ENCODE data around the gene ITGAL.

Gene ITGAL

DNA sequence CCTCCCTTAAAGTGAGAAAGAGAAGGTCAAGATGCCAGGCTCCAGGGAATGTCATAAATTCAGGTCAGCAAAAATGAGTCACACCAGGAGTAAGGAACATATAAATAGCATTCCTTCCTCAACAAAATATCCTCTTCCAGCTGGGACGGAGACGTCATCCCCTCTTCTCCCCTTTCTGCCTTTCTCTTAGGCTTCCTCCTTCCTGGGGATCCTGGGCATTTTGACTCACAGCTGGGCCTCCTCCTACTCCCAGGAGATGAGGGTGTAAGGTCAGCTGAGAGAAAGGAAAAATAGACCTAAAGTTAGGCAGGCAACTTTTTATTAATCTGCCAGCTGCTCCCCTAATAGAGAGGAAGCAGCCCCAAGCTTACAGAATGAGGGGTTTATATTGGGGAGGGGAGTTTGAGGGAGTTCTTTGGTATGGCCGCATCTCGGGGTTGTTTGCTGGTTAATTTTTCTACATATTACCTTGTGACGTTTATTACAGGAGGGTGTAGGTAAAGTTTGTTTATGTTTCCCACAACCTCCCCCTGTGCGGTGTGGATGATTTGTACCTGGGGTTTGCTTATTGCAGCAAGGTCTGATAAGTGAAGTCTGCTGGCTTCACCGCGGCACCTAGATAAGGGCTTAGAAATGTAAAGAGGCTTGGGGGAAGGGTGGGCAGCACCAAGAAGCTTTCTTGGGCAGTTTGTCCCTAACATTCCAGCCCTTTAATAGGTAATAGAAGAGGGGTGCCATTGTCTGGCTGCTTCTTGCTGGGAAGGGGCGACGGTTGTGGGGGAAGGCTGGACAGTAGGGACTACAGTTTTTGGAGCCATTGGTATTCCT lies 69.2 kb downstream of the ITGAL start:
- peak; percentile 76 for DNase-seq (ENCODE audit: low read depth)

DNA sequence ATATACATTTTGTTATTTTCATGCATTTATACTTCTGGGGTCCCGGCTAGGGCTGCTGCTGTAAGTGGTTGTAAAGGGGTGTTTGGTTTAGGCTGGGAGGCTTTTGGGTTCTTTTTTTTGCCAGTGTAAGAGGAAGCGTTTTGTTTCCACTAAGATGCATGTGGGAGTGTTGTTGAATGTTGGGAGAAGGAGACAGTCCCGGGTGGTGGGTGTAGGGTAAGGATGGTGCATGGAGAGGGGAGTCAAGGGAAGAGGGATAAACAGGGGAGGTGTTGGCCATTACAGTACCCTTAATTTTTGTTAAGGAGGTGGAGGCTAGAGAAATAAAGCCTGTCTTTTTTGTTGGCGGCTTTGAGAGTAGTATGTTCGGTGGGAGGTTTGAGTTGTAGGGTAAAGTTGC lies 70.5 kb downstream of the ITGAL start:
- no peak for DNase-seq (ENCODE audit: low read depth)

DNA sequence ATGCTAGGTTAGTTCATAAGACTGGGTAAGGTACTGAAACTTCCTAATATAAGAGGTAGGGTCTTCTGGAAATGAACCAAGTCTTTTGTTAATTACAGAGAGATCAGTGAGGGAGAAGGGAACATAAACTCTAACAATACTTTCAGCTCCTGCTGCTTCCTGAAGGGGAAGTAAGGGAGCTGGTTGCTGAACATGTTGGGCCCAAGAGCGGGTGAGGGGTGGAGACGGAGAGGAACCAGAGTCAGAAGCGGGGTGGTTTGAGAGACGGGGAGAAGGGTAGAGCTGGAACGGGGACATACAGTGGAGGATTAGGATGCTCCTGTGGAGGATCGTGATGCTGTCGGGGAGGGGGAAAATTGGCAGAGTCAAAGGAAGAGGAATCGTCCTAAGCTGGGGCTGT lies 73.6 kb downstream of the ITGAL start:
- DNase-seq (ENCODE audit: low read depth) = no peak

DNA sequence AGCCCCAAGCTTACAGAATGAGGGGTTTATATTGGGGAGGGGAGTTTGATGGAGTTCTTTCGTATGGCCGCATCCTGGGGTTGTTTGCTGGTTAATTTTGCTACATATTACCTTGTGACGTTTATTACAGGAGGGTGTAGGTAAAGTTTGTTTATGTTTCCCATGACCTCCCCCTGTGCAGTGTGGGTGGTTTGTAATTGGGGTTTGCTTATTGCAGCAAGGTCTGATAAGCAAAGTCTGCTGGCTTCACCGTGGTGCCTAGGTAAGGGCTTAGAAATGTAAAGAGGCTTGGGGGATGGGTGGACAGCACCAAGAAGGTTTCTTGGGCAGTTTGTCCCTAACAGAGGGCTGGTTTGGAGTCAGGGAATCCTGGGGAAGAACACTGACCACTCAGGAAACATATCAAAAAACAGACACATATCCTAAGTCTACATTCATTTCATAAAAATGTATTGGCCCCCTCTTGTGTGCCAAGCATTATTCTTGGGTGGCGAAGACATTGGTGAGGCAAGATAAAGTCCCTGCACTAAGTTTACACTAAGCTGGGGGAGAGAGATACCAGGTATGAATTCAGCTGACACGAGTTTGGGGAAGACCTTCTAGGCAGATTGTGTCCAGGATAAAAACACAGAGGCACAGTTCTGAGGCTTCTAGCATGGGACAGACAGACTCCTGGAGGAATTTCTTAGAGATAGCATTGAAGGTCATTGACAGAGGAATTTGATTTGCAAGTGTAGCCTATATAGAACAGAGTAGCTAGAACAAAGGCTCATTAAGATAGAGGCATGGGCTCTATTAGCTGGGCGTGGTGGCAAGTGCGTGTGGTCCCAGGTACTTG lies 76.1 kb downstream of the ITGAL start:
- no peak for DNase-seq (ENCODE audit: low read depth)

DNA sequence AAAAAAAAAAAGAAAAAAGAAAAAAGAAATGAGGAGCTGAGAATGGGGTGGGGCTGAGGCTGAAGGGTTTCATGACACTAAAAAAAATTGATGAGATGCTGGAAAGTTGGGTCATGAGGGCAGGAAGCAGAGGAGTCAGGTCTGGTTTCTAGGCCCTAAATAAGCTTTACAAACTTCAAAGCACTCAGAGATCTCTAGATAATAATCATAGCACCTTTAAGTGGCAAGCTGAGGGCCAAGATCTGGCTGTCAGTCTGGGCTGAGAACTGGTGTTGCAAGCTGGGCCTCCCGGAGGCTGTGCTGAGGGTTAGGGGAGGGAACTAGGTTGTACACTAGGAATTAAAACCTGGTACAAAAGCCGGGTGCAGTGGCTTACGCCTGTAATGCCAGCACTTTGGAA lies 79.2 kb downstream of the ITGAL start:
- no peak for DNase-seq (ENCODE audit: low read depth)

GRCh38 chr16:30552956-30553355 lies 80.4 kb downstream of the ITGAL start:
- no peak for DNase-seq (ENCODE audit: low read depth)

DNA sequence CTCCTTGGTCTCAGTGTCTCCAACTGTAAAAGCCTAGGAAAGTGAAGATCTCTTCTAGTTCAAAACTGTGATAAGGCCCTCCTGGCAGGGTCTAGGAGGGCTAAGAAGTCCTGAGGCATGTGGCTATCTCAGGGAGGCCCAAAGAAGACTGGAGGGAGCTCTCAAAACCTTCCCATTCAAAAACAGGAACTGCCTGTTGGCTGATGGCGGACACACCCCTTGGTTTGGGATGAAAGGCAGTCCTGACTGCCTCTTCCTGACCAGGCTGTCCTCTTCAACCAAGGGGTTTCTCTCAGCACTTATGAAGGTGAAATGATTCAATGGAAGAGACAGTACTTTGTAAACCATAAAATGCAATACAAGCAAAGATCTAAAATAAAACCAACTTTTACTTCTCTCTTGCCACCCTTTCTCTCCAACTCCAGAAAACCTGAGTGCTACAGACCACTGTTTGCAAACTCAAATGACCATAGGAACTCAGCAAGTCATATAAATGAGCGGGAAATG lies 80.9 kb downstream of the ITGAL start:
- no peak for DNase-seq (ENCODE audit: low read depth)

- no peak for DNase-seq (ENCODE audit: low read depth)
Observed at GRCh38 chr16:30554557-30555314, 82.2 kb downstream of the ITGAL start.

DNA sequence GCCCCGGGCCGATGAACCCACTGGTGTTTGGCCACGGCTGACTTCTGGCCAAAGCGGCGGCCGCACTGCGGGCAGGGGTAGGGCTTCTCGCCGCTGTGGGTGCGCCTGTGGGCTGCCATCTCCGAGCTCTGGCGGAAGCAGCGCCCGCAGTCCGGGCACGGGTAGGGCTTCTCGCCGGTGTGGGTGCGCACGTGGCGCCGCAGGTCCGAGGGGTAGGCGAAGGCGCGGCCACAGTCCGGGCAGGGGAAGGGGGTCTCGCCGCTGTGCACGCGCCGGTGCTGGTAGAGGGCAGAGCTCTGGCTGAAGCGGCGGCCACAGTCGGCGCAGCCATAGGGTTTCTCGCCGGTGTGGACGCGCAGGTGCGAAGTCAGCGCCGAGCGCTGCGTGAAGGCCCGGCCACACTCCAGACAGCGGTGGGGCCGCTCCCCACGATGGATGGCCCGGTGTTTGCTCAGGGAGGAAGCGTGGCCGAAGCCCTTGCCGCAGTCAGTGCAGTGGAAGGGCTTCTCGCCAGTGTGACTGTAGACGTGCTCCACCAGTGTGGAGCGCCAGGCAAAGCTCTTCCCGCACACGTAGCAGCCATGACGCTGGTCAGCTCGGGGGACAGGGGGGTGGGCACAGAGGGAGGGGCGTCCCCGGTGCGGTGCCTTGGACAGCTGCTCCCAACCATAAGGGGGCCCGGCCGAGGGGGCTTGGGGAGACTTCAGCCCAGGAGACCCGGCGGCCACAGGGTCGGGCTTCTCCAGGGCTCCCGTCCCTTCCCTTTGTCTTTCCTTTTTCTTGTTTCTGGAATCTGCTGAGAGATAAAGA lies 83.0 kb downstream of the ITGAL start:
- no peak for DNase-seq (ENCODE audit: low read depth)

GRCh38 chr16:30556125-30556473 lies 83.6 kb downstream of the ITGAL start:
- no peak for DNase-seq (ENCODE audit: low read depth)

DNA sequence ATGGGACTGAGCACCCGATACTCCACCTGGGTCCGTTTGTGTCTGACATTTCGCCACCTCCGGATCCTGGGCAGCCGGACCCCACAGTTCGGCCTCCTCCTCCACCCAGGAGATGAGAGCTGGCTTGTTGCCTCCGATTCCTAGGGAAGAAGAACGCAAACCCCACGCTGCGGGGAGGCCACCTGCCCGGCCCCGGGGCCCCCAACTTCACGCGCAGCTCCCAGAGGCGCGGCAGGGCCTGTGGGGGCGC lies 85.1 kb downstream of the ITGAL start:
- DNase-seq (ENCODE audit: low read depth) = peak; percentile 13

DNA sequence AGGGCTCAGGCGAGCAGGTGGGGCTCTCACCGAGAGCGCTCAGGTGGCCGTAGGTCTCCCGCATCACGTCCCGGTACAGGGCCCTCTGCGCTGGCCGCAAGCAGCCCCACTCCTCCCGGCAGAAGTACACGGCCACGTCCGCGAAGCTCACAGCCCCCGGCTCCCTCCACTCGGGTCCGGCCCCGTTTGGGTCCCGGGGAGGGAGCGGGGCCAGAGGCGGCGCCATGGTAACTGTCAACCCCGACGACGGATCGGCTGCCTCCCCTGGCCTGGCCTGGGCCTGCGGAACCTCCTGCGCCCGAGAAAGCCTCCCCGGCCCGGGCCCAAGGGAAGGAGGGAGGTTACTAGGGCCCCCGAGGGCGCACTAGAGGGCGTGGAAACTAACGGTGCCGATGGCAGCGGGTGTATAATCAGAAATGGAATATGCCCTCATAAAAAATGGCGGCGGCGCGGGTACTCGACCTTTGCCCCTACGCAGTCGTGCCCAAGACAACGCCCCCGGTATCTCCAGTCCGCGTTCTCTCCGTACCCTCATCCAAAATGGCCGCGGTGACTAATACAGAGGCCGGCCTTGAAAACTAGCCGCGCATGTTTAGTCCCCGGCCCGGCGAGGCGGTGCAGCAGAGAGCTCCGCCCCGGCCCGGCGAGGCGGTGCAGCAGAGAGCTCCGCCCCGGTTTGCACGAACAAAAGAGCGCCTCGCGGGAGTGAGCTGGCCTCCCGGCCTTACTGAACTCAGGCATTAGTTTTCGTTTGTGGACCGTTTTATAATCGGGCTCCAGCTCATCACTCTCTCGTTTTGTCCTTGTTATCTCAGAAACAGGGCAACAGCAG lies 85.6 kb downstream of the ITGAL start, which contains the start of gene ZNF764:
TSS of gene ZNF764 (minus strand) at position 418 of the 832 bp plus-strand sequence. CDS start at position 226, 192 bp downstream.
- peak; percentile 99 for DNase-seq (ENCODE audit: low read depth)

DNA sequence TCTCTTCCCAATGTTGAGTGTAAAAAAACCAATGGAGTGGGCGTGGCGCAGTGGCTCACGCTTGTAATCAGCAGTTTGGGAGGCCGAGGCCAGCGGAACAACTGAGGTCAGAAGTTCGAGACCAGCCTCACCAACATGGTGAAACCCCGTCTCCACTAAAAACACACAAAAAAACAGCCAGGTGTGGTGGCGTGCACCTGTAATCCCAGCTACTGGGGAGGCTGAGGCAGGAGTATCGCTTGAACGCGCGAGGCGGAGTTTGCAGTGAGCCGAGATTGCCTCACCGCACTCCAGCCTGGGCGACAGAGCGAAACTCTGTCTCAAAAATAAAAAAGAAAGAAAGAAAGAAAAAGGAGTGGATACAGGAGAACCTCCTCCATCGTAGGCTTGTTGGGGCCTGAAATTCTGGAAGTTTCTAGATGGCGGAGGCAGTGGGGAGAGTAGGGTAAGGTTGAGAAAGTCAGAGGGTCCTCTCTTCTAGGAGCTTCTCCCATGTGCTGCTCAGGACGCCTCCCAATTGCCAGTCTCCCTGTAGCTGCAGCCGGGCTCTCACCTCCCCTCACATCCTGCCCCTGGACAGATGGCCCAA lies 86.3 kb downstream of the ITGAL start:
- DNase-seq (ENCODE audit: low read depth) = no peak

GRCh38 chr16:30559690-30560089 lies 87.1 kb downstream of the ITGAL start:
- DNase-seq (ENCODE audit: low read depth) = no peak

DNA sequence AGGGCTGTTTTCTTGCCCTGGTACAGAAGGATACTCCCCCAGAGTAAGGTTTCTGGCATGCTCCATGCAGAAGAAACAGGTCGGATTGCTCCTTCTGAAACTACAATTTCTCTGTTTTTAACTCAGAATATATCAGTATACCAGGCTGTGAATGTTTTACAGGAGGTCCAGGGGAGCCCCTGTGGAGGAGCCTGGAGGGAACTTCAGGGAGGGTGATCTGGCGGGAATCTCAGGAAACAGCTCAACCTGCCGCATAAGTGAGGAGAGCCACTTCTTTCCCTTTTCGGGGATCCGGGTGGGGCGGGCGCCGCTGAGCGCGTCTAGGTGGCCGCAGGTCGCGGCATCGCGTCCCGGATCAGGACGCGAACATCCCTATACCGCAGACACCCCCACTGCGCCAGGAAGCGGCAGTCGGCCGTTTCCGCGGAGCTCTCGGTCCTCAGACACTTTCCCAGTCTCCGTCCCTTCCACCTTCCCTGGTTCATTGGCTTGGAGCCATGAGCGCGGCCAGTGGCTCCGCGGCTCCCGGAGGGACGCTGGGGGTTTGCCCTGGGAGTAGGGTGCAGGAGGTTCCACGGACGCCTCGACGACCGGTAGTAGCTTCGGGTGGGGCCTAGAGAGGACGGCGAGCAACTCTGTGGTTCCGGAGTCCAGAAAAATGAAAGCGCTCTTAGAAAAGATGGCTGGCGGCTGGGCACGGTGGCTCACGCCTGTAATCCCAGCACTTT lies 88.7 kb downstream of the ITGAL start:
- peak; percentile 11 for DNase-seq (ENCODE audit: low read depth)

GRCh38 chr16:30562021-30562420 lies 89.5 kb downstream of the ITGAL start:
- DNase-seq (ENCODE audit: low read depth) = no peak

DNA sequence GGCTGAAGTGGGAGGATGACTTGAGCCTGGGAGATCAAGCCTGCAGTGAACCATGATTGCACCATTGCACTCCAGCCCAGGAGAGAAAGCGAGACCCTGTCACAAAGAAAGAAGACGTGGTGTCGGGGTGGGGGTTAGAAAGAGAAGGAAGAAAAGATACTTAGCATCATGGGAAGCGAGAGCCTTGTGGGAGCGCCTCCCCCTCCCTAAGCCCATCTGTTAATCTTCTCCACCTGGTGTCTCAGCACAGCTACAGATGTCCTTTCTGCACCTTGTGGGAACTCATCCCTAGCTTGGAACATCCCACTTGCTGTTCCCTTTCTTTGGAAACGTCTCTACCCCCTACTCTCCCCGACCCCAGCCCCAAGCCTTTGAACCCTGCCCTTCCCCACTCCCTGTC lies 93.0 kb downstream of the ITGAL start:
- no peak for DNase-seq (ENCODE audit: low read depth)

- no peak for DNase-seq (ENCODE audit: low read depth)
Observed at GRCh38 chr16:30565984-30566383, 93.4 kb downstream of the ITGAL start.

DNA sequence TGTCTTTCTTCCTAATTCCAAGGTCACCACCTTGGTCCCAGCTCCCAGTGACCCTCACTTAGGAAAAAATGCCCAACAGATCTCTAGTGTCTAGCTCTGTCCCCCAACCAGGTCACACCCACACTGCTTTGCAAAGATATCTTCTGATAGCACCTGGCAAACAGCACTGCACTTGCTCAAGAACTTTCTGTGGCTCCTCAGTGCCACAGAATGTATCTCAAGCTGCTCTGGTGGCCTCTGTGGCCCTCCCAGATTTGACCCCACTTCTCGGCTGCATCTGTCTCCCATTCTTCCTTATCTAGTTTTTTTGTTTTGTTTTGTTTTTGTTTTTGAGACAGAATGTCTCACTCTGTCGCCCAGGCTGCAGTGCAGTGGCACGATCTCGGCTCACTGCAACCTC lies 94.0 kb downstream of the ITGAL start:
- DNase-seq (ENCODE audit: low read depth) = no peak

All from EH (cell line).